ENCODE data around the gene UBE2J1.
"Not testable (repeated sequence)": the region's sequence is repeated elsewhere in the genome, so short reads cannot be mapped to it uniquely, and the experiment has no call there.

The UBE2J1 gene

GRCh38 chr6:89352278-89353117 is at the start of gene UBE2J1:
TSS of gene UBE2J1 (minus strand) at chr6:89352722. CDS start at chr6:89352569, 153 bp downstream.
- peak; percentile 44 to 86 for DNase-seq

- peak in 1 of 2 experiments; percentile 13 for DNase-seq
Measured at GRCh38 chr6:89400912-89401399, 48.4 kb upstream of the UBE2J1 start.

GRCh38 chr6:89400050-89400449 is 47.5 kb upstream of the UBE2J1 start:
- peak; percentile 31 to 45 for DNase-seq

GRCh38 chr6:89398762-89399525 is 46.4 kb upstream of the UBE2J1 start:
- DNase-seq: peak in 1 of 2 experiments; percentile 12

- not testable (repeated sequence) for DNase-seq
Measured at GRCh38 chr6:89397884-89398283, 45.4 kb upstream of the UBE2J1 start.

GRCh38 chr6:89393659-89394058 is 41.1 kb upstream of the UBE2J1 start:
- no peak for DNase-seq

- DNase-seq: no peak
Measured at GRCh38 chr6:89392823-89393222, 40.3 kb upstream of the UBE2J1 start.

GRCh38 chr6:89388846-89389245 is 36.3 kb upstream of the UBE2J1 start:
- DNase-seq: no peak

GRCh38 chr6:89387516-89388201 is 35.1 kb upstream of the UBE2J1 start:
- no peak for DNase-seq

- no peak for DNase-seq
Measured at GRCh38 chr6:89386917-89387491, 34.5 kb upstream of the UBE2J1 start.

GRCh38 chr6:89385846-89386245 is 33.3 kb upstream of the UBE2J1 start:
- DNase-seq: no peak

- DNase-seq: no peak
Measured at GRCh38 chr6:89385156-89385667, 32.7 kb upstream of the UBE2J1 start.

GRCh38 chr6:89381031-89381430 is 28.5 kb upstream of the UBE2J1 start:
- DNase-seq: no peak

- no peak for DNase-seq
Measured at GRCh38 chr6:89379281-89379680, 26.8 kb upstream of the UBE2J1 start.

GRCh38 chr6:89378628-89379027 is 26.1 kb upstream of the UBE2J1 start:
- DNase-seq: no peak

GRCh38 chr6:89375427-89376267 is 23.1 kb upstream of the UBE2J1 start:
- peak; percentile 94 to 95 for DNase-seq

- DNase-seq: no peak
Measured at GRCh38 chr6:89372506-89372901, 20.0 kb upstream of the UBE2J1 start.

- peak; percentile 4 to 71 for DNase-seq
Measured at GRCh38 chr6:89371849-89372505, 19.5 kb upstream of the UBE2J1 start.

GRCh38 chr6:89368999-89369398 is 16.5 kb upstream of the UBE2J1 start:
- DNase-seq: peak in 1 of 2 experiments; percentile 6

GRCh38 chr6:89368107-89368506 is 15.6 kb upstream of the UBE2J1 start:
- peak in 1 of 2 experiments; percentile 76 for DNase-seq

- no peak for DNase-seq
Measured at GRCh38 chr6:89364586-89364985, 12.1 kb upstream of the UBE2J1 start.

All from NCI-H526 (cell line).